ENCODE data around the gene EXOSC5. TPM values are rescaled to one million over a fixed set of nuclear protein-coding genes. Genes with fewer than 3 reads are reported as not detected.

The EXOSC5 gene
- total and polyA plus RNA-seq, 2 experiments from 2014 or later: 13.7 to 21.2 TPM

DNA sequence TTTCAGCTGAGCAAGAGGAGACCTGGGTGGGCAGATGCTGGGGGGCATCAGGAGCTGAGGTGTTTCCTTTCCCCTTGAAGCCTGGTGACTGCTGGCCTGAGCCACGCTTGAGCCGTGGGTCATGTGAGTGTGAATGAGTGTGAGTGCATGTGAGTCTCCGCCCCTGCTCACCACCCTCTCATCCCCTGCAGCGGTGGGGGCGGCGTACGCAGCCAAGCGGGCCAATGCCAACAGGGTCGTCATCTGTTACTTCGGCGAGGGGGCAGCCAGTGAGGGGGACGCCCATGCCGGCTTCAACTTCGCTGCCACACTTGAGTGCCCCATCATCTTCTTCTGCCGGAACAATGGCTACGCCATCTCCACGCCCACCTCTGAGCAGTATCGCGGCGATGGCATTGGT, 24.8 kb upstream of the EXOSC5 start:
- H3K9me3 ChIP-seq (ENCODE audit: low read depth): no peaks in the 10 kb centered on the region
- no peak for TF ChIP-seq EZH2phosphoT487 (IDR thresholded peaks at IDR 0.05; ENCODE audit: low read depth, severe bottlenecking, unreplicated experiment)
- no peak for TF ChIP-seq EZH2 (IDR thresholded peaks at IDR 0.05; ENCODE audit: borderline replicate concordance)
- TF ChIP-seq, protein P1, sequence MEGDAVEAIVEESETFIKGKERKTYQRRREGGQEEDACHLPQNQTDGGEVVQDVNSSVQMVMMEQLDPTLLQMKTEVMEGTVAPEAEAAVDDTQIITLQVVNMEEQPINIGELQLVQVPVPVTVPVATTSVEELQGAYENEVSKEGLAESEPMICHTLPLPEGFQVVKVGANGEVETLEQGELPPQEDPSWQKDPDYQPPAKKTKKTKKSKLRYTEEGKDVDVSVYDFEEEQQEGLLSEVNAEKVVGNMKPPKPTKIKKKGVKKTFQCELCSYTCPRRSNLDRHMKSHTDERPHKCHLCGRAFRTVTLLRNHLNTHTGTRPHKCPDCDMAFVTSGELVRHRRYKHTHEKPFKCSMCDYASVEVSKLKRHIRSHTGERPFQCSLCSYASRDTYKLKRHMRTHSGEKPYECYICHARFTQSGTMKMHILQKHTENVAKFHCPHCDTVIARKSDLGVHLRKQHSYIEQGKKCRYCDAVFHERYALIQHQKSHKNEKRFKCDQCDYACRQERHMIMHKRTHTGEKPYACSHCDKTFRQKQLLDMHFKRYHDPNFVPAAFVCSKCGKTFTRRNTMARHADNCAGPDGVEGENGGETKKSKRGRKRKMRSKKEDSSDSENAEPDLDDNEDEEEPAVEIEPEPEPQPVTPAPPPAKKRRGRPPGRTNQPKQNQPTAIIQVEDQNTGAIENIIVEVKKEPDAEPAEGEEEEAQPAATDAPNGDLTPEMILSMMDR (IDR thresholded peaks at IDR 0.05; ENCODE audit: poor library complexity): no peak

DNA sequence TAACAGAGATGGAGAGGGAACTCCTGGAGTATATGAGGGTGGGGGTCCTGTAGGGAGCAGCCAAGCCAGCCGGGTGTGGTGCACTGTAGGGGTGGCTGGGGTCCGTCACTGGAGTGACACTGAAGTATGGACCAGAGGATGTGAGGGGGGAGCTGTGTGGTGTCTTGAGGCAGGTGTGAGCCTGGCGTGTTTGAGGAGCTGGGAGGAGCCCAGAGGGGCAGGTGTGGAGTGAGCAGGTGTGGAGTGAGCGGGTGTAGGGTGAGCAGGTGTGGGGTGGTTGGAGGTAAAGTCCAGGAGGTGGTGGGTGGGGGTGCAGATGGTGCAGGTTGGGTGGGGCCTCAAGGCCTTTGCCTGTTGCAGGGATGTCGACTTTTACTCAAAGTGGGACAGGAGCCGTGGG, 24.2 kb upstream of the EXOSC5 start:
- Histone ChIP-seq H3K27ac (no peak overlapping the region), H3K4me1 (ENCODE audit: insufficient read depth) (peaks cover 4% of the 10 kb centered on the region), H3K4me3 (no peak overlapping the region), H2AFZ (no peak overlapping the region), H3K4me2 (no peak overlapping the region), H3K9me2 (replicated peaks; ENCODE audit: insufficient read depth) (no peaks in the 10 kb centered on the region), H3K36me3 (replicated peaks; ENCODE audit: insufficient read depth, low read depth) (no peaks in the 10 kb centered on the region), H3K27me3 (no peaks in the 10 kb centered on the region), H4K20me1 (ENCODE audit: insufficient read depth, poor library complexity, severe bottlenecking) (no peaks in the 10 kb centered on the region), H3K79me2 (peaks cover 22% of the 10 kb centered on the region), H3K9me3 (ENCODE audit: low read depth) (no peaks in the 10 kb centered on the region)
- TF ChIP-seq, protein P1 (IDR thresholded peaks at IDR 0.05; ENCODE audit: poor library complexity): no peak
- TF ChIP-seq EZH2 (IDR thresholded peaks at IDR 0.05; ENCODE audit: borderline replicate concordance) (no peak), EZH2phosphoT487 (IDR thresholded peaks at IDR 0.05; ENCODE audit: low read depth, severe bottlenecking, unreplicated experiment) (no peak)
- DNase-seq (ENCODE audit: low spot score): no peak
- 83% methylated on average over 5 of the region's 6 CpGs for WGBS (ENCODE audit: low lambda C conversion rate, missing lambda C conversion rate)

More for the DNA sequence above, 24.8 kb upstream of the EXOSC5 start:
- H3K79me2 ChIP-seq: peaks cover 29% of the 10 kb centered on the region
- peaks cover 11% of the 10 kb centered on the region for H3K4me1 ChIP-seq (ENCODE audit: insufficient read depth)
- no peak overlapping the region for H3K4me3 ChIP-seq
- WGBS (ENCODE audit: low lambda C conversion rate, missing lambda C conversion rate): 97% methylated on average over 14 of the region's 20 CpGs
- DNase-seq (ENCODE audit: low spot score): no peak
- no peak overlapping the region for H2AFZ ChIP-seq
- H3K27ac ChIP-seq: no peak overlapping the region
- H3K9me2 ChIP-seq (replicated peaks; ENCODE audit: insufficient read depth): no peaks in the 10 kb centered on the region
- no peak overlapping the region for H3K4me2 ChIP-seq
- no peaks in the 10 kb centered on the region for H4K20me1 ChIP-seq (ENCODE audit: insufficient read depth, poor library complexity, severe bottlenecking)
- H3K36me3 ChIP-seq (replicated peaks; ENCODE audit: insufficient read depth, low read depth): no peaks in the 10 kb centered on the region
- H3K27me3 ChIP-seq: no peaks in the 10 kb centered on the region

DNA sequence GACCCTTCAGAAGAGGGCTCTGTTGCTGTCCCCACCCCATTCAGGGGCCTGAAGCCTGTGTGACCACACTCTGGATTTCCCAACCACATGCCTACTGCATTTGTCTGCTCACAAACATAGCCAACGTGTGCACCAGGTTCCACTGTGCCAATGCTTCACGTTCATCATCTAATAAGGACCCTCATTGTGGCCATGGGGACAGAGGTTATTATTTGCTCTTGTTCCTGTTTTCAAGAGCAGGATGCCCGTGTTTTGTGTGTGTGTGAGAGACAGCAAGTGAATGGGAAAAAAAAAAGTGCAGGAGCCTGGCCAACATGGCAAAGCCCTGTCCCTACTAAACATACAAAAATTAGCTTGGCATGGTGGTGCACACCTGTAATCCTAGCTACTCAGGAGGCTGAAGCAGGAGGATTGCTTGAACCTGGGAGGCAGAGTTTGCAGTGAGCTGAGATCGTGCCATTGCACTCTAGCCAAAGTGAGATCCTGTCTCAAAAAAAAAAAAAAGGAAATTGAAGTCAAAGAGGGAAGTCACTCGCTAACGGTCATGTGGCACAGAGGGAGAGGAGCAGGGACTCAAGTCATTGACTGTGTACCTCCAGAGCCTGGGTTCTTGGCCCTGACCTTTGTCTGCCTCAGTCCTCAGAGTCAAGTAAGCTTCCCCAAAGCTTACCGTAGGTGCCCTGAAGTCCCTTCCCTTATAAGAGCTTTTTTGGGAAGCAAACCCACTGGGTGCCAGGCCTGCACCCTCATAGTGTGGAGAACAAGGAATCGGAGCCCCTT, 23.1 kb upstream of the EXOSC5 start:
- 95% methylated on average over 8 of the region's 8 CpGs for WGBS (ENCODE audit: low lambda C conversion rate, missing lambda C conversion rate)
- no peaks in the 10 kb centered on the region for H3K4me1 ChIP-seq (ENCODE audit: insufficient read depth)
- no peak overlapping the region for H3K4me3 ChIP-seq
- peaks cover 12% of the 10 kb centered on the region for H3K79me2 ChIP-seq
- no peaks in the 10 kb centered on the region for H3K36me3 ChIP-seq (replicated peaks; ENCODE audit: insufficient read depth, low read depth)
- H3K27ac ChIP-seq: no peak overlapping the region
- H3K9me3 ChIP-seq (ENCODE audit: low read depth): no peaks in the 10 kb centered on the region
- H3K27me3 ChIP-seq: no peaks in the 10 kb centered on the region
- H3K9me2 ChIP-seq (replicated peaks; ENCODE audit: insufficient read depth): no peaks in the 10 kb centered on the region
- H4K20me1 ChIP-seq (ENCODE audit: insufficient read depth, poor library complexity, severe bottlenecking): no peaks in the 10 kb centered on the region
- no peak for TF ChIP-seq EZH2 (IDR thresholded peaks at IDR 0.05; ENCODE audit: borderline replicate concordance)
- no peak for TF ChIP-seq EZH2phosphoT487 (IDR thresholded peaks at IDR 0.05; ENCODE audit: low read depth, severe bottlenecking, unreplicated experiment)
- TF ChIP-seq, protein P1 (IDR thresholded peaks at IDR 0.05; ENCODE audit: poor library complexity): no peak
- H2AFZ ChIP-seq: no peak overlapping the region
- no peak for DNase-seq (ENCODE audit: low spot score)
- H3K4me2 ChIP-seq: no peak overlapping the region
